ENCODE data around the gene POU2F2. TPM values are rescaled to one million over a fixed set of nuclear protein-coding genes. Genes with fewer than 3 reads are reported as not detected.
A peak's percentile ranks its signal among the peaks of the same experiment; 100 is the strongest.

The POU2F2 gene
- total RNA-seq, 2 donors from 2014 or later = 1.8 to 2.6 TPM

GRCh38 chr19:42057846-42058245, 74.4 kb downstream of the POU2F2 start:
- Histone ChIP-seq H3K27me3 (ENCODE audit: control insufficient read depth, insufficient read depth, low read length, poor library complexity, severe bottlenecking) (no peaks in the 10 kb centered on the region), H3K9ac (ENCODE audit: extremely low read depth, low read length, poor library complexity, severe bottlenecking) (no peak overlapping the region), H3K4me3 (ENCODE audit: low read length) (no peak overlapping the region), H3K27ac (ENCODE audit: low read depth, low read length) (no peak overlapping the region), H3K9me3 (ENCODE audit: control insufficient read depth, low read length) (no peaks in the 10 kb centered on the region), H3K4me1 (ENCODE audit: control insufficient read depth, insufficient read depth, low read length) (no peaks in the 10 kb centered on the region), H3K36me3 (ENCODE audit: control insufficient read depth, insufficient read depth, low read length) (peaks cover 6% of the 10 kb centered on the region)
- H3K4me3 Mint-ChIP-seq = no peak overlapping the region
- peaks cover 44% of the 10 kb centered on the region for H3K36me3 Mint-ChIP-seq (ENCODE audit: low read depth)
- WGBS, 2 experiments (ENCODE audit: insufficient coverage in 1 of 2, insufficient read length in 1 of 2) = 93 to 97% methylated on average over 6 to 7 of the region's 7 CpGs
- no peaks in the 10 kb centered on the region for H3K4me1 Mint-ChIP-seq
- TF ChIP-seq CTCF (conservative IDR thresholded peaks at IDR 0.05) = no peak
- DNase-seq = no peak
- no peaks in the 10 kb centered on the region for H3K9me3 Mint-ChIP-seq
- H3K27ac Mint-ChIP-seq = no peak overlapping the region
- no peaks in the 10 kb centered on the region for H3K27me3 Mint-ChIP-seq (ENCODE audit: insufficient read depth)

- Histone ChIP-seq H3K27ac (ENCODE audit: low read depth, low read length) (no peak overlapping the region), H3K27me3 (ENCODE audit: control insufficient read depth, insufficient read depth, low read length, poor library complexity, severe bottlenecking) (no peaks in the 10 kb centered on the region), H3K4me3 (ENCODE audit: low read length) (no peak overlapping the region), H3K9me3 (ENCODE audit: control insufficient read depth, low read length) (no peaks in the 10 kb centered on the region), H3K4me1 (ENCODE audit: control insufficient read depth, insufficient read depth, low read length) (no peaks in the 10 kb centered on the region), H3K36me3 (ENCODE audit: control insufficient read depth, insufficient read depth, low read length) (peaks cover 6% of the 10 kb centered on the region), H3K9ac (ENCODE audit: extremely low read depth, low read length, poor library complexity, severe bottlenecking) (no peak overlapping the region)
- H3K9me3 Mint-ChIP-seq = no peaks in the 10 kb centered on the region
- DNase-seq = no peak
- H3K27ac Mint-ChIP-seq = no peak overlapping the region
- no peaks in the 10 kb centered on the region for H3K27me3 Mint-ChIP-seq (ENCODE audit: insufficient read depth)
- no peaks in the 10 kb centered on the region for H3K4me1 Mint-ChIP-seq
- 93 to 99% methylated on average over 9 to 17 of the region's 18 CpGs for WGBS, 2 experiments (ENCODE audit: insufficient coverage in 1 of 2, insufficient read length in 1 of 2)
- H3K4me3 Mint-ChIP-seq = no peak overlapping the region
- peaks cover 33% of the 10 kb centered on the region for H3K36me3 Mint-ChIP-seq (ENCODE audit: low read depth)
- no peak for TF ChIP-seq CTCF (conservative IDR thresholded peaks at IDR 0.05)
These were observed 78.0 kb downstream of the POU2F2 start for GRCh38 chr19:42054205-42054604.

GRCh38 chr19:42053037-42053935, 79.0 kb downstream of the POU2F2 start:
- 92 to 93% methylated on average over 10 to 17 of the region's 17 CpGs for WGBS, 2 experiments (ENCODE audit: insufficient coverage in 1 of 2, insufficient read length in 1 of 2)
- H3K27ac ChIP-seq (ENCODE audit: low read depth, low read length) = peak overlapping the region; percentile 44
- H3K27me3 ChIP-seq (ENCODE audit: control insufficient read depth, insufficient read depth, low read length, poor library complexity, severe bottlenecking) = no peaks in the 10 kb centered on the region
- H3K36me3 ChIP-seq (ENCODE audit: control insufficient read depth, insufficient read depth, low read length) = peaks cover 6% of the 10 kb centered on the region
- DNase-seq = no peak
- no peaks in the 10 kb centered on the region for H3K9me3 ChIP-seq (ENCODE audit: control insufficient read depth, low read length)
- Mint-ChIP-seq H3K27me3 (ENCODE audit: insufficient read depth) (no peaks in the 10 kb centered on the region), H3K4me1 (no peaks in the 10 kb centered on the region), H3K4me3 (no peak overlapping the region), H3K9me3 (no peaks in the 10 kb centered on the region), H3K36me3 (ENCODE audit: low read depth) (peaks cover 28% of the 10 kb centered on the region), H3K27ac (no peak overlapping the region)
- H3K4me1 ChIP-seq (ENCODE audit: control insufficient read depth, insufficient read depth, low read length) = no peaks in the 10 kb centered on the region
- TF ChIP-seq CTCF (conservative IDR thresholded peaks at IDR 0.05) = no peak
- no peak overlapping the region for H3K4me3 ChIP-seq (ENCODE audit: low read length)
- no peak overlapping the region for H3K9ac ChIP-seq (ENCODE audit: extremely low read depth, low read length, poor library complexity, severe bottlenecking)

Measured in endodermal cell (in vitro differentiated cells).